HG03460 (cell line): ENCODE results near the gene KRTAP10-11.
"Not testable (repeated sequence)": the region's sequence is repeated elsewhere in the genome, so short reads cannot be mapped to it uniquely, and the experiment has no call there.

ENCODE experiments used
- ATAC-seq: cut with Tn5 transposase; IDR thresholded peaks from one replicate; pipeline ENCODE4 v1.9.1; 2021; ENCODE audit not compliant: unreplicated experiment

KRTAP10-11 gene

GRCh38 chr21:44661567-44661966, 15.4 kb downstream of the KRTAP10-11 start:
- ATAC-seq: not testable (repeated sequence)

- ATAC-seq: no peak
Measured at GRCh38 chr21:44664691-44665090, 18.5 kb downstream of the KRTAP10-11 start.

- ATAC-seq: no peak
Measured at GRCh38 chr21:44666401-44667320, 20.4 kb downstream of the KRTAP10-11 start, which contains the start of gene KRTAP12-2. KRTAP12-2 (minus strand) TSS chr21:44666927; CDS start chr21:44666886, 41 bp downstream.

GRCh38 chr21:44667612-44668011, 21.4 kb downstream of the KRTAP10-11 start:
- no peak for ATAC-seq

GRCh38 chr21:44670642-44671432, 24.6 kb downstream of the KRTAP10-11 start:
- ATAC-seq: no peak

- ATAC-seq: no peak
Measured at GRCh38 chr21:44671911-44672310, 25.7 kb downstream of the KRTAP10-11 start.

- ATAC-seq: no peak
Measured at GRCh38 chr21:44677881-44678280, 31.7 kb downstream of the KRTAP10-11 start.

- no peak for ATAC-seq
Measured at GRCh38 chr21:44681152-44681551, 34.9 kb downstream of the KRTAP10-11 start.

- no peak for ATAC-seq
Measured at GRCh38 chr21:44681861-44682579, 35.8 kb downstream of the KRTAP10-11 start, which contains the start of gene KRTAP12-1. KRTAP12-1 (minus strand) TSS chr21:44682163; CDS start chr21:44682123, 40 bp downstream.

GRCh38 chr21:44682580-44683151, 36.5 kb downstream of the KRTAP10-11 start:
- no peak for ATAC-seq

GRCh38 chr21:44684077-44684476, 37.9 kb downstream of the KRTAP10-11 start:
- ATAC-seq: no peak

GRCh38 chr21:44684483-44684882, 38.3 kb downstream of the KRTAP10-11 start:
- no peak for ATAC-seq

- not testable (repeated sequence) for ATAC-seq
Measured at GRCh38 chr21:44685050-44685449, 38.8 kb downstream of the KRTAP10-11 start.

GRCh38 chr21:44686000-44686781, 40.0 kb downstream of the KRTAP10-11 start:
- no peak for ATAC-seq

- no peak for ATAC-seq
Measured at GRCh38 chr21:44686843-44687561, 40.8 kb downstream of the KRTAP10-11 start.

GRCh38 chr21:44687671-44688070, 41.5 kb downstream of the KRTAP10-11 start:
- ATAC-seq: no peak

GRCh38 chr21:44689740-44690139, 43.5 kb downstream of the KRTAP10-11 start:
- ATAC-seq: not testable (repeated sequence)

GRCh38 chr21:44691686-44692085, 45.5 kb downstream of the KRTAP10-11 start:
- no peak for ATAC-seq
